GM20431 (cell line): ENCODE measurements around the gene ELP4.

ENCODE experiments used
- in situ Hi-C: fragments of 300-500 bp; cut with MseI, MboI; formaldehyde crosslinking; loops from one replicate; pipeline ENCODE4 v1.15.0; 2020; ENCODE audit warnings: low sequenced_read_pairs; ENCODE audit not compliant: unreplicated experiment

The ELP4 gene

DNA sequence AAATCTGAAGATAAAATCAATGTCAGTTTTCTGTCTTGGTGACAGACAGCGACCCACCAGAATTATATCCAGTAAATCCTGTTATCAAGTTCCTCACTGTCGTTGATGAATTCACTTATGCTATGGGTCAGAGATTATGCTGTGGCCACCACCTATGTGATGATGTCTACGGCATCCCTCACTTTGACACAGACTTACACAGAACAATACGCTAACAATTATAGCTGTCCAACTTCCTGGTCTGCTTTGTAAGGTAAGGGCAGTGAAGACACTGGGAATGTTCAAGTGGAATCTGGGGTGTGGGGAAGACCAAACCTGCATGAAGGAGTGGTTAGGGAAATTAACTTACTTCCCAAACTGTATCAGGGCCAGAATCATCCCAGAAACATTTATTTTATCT is 320.8 kb downstream of the ELP4 start:
- in situ Hi-C loops, result no loop called here

DNA sequence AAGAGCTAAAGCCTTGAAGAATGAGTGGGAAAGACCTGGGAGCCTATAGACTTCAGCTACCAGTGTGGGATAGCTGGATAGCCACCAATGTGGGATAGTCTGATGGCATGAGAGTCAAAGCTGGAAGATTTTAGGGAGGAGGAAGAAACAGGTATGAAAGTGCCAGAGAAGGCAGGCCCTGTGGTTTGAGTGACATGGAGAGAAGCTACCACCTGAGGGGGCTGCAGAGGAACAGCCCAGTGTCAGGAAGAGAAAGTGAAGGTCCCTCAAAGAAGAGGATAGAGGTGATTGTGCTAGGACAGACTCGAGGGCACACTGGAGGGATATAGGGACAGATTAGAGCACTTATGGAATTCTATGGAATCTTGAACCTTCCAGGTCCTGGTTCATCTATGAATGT is 324.7 kb downstream of the ELP4 start:
- in situ Hi-C loops, result no loop called here
